NCI-H1417 (cell line): ENCODE results near the gene EGFR.

ENCODE experiments used
- DNase-seq, 3 experiments: peaks; one replicate each; lab custom pipeline; 2025; lab: John Stamatoyannopoulos, UW

Gene EGFR

DNA sequence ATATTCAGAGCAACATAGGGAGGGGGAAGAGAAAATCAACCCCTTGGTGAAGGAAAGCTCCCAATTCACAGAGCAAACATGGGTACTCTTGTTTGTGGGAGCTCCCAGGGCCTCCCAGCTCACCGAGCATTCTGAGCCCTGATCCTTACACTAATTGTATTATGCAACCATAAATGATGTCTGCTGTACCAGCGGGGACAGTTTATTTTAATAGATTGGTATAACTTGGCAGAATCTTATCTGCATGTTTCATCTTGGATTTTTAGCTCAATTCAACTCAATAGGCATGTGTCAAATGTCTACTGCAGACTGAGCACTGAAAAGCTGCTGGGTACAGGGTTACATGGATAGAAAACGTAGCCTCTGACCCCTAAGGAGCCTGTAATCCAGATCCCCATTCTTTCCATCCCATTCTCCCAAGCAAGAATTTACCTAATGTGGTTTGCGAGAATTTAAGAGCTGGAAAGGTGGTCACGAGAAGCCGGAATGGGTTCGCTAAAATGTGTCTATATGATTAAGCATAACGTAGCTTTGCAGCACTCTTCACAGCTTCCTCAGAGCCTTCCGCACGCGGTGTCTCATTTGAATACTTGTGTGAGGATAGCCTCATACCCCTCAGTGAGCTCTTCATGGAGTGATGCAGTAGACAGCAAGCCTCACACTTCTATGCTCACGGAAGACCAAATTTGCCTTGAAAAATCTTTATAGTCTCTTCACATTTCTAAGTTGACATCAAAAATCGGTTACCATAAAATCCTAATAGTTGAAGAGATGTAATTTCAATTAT is 18.3 kb downstream of the EGFR start:
- DNase-seq = no peak

DNA sequence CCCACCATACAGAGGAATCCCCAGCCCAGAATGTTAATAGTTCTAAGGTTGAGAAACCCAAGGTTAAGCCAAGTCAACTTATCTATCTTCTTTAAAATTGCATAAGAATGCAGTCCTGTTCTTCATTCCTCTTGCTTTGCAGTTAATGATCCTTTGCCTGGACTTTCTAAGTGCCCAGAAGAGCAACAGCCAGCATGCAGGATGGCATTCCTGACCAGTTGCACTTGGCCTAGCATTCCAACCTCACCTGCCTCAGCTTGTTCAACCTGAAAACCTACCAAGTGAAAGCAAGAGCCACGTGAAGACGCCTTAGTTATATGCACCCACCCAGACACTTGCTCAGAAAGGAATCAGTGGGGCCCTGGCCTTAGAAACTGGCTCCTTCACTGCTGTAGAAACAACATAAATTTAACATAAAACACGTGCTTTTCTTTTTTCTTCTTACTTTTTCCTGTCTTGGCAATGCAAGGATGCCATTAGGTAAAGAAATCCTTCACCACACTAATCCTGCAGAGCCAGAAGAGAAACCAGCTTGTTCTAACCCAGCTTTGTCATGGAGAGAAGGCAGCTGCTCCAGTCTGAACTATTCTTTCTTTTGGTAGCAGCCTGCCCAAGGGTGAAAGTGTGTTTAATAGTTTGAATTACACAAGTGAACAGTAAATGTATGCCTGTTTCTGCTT is 25.0 kb downstream of the EGFR start:
- DNase-seq = no peak

DNA sequence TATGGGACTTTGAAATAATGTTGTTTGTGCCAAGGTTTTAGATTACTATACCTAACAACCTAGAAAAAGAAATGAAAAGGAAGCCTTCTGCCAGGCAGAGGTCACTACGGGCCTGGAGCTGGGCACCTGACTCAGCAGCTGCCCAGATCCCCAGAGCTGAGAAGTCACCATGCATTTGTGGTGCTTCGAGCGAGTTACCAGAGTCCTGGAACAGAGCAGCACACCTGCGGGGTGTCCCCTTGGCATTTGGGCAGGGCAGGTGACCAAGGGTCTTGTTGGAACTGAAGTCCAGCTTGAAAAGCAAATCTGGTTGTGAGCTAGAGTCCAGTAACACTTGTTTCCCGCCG is 25.5 kb downstream of the EGFR start:
- DNase-seq = no peak

DNA sequence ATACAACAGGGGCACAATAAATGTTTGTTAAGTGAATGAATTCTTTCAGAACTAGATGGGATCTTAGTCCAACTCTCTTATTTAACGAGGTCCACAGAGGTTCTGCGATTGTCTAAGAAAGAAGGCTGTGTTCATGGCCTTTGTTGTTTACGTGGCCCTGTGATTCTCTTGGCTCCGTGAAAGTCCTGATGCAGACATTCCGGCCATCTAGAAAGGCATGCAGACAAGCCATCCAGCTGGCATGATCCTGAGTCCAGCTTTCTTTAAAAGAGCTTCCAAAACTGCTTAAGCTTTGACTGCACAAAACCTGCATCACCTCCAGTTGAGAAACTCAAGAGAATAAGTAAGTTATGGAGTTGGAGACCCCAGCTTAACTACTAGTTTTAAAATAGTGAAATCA is 26.0 kb downstream of the EGFR start:
- no peak for DNase-seq

DNA sequence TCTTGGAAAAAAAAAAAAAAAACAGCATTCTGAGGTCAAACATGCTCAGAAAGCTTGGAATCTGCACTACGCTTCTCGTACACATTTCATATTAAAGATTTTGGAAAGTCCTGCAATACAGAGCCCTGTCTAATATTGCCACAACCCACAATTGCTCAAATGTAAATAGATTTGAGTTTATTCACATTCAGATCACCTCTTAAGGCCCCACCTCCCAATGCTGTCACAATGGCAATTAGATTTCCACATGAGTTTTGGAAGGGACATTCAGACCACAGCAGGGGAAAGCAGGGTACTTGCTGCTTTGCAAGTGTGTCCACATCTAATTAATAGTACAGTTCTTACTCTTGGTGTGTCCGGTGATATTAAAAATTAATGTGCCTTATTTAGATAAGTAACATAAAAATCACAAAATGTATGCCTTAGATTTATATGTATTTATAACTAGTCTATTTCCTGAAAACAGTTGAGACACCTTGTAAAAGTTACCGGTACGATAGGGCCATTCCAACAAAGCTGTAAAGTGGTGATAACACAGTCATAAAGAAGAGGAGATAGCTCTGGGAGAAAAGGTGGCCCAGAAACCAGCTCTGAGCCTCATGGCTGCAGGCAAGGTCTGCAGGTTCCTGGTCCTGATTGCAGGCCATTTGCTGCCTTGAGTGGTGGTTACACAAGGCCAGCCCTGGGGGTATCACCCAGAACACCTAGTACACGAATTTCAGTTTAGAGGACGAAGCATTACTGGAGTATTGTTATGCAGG is 27.9 kb downstream of the EGFR start:
- no peak for DNase-seq

DNA sequence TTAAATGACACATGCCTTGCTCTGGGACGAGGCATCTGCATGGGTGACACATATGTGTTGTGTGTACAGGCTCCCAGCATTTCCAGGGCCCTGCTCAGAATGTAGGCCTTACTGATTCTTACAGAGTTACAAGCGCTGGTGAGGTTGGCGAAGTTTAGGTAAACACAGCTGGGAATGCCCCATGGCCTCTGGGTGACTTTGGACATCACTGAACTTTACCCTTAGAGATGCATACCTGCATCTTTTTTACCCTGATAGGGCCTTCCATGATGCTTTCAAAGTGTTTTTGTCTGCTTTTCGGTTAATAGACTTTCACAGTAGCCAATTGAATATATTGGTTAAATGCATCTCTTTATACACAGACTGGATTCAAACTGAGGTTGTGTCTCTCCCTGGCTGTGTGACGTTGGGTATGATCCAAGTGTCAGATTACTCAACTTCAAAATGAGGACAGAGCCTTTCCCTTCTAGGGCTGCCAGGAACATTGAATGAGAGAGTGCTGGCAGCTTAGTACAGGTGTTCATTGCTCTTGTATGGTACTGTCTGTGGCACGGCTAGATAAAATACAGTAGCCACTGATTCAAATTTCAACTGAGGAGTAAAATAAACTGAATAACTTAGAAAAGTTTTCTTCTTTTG is 29.5 kb downstream of the EGFR start:
- no peak for DNase-seq

DNA sequence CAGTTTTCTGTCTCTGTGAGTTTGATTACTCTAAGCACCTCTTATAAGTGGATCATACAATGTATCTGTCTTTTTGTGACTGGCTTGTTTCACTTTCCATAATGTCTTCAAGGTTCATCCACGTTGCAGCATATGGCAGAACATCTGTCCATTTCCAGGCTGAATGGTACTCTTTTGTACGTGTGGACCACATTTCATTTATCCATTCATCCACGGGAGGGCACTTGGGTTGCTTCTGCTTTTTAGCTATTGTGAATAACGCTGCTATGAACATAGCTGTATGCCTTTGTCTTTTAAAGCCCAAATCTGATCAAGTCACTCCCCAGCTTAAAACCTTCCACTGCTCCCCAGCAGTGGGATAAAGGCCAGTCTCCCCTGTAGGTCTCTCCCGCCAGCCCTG is 31.5 kb downstream of the EGFR start:
- no peak for DNase-seq

DNA sequence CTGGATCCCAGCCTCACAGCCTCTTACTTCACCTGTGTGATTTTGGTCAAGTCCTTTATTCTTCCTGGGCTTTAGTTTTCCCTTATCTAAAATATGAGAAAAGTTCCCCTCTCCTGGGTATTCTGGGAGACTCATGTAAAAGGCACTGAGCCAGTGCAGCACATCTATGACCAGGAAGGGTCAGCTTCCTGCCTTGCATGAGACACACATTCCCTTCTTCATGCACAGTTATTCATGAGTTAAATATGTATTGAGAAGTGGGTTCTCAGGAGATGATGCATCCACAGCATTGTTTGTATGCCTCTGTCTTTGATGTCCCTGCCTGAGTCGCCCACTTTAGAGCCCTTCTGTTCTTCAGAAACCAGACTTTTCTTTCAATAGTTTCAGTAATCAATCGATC is 33.3 kb downstream of the EGFR start:
- no peak for DNase-seq

DNA sequence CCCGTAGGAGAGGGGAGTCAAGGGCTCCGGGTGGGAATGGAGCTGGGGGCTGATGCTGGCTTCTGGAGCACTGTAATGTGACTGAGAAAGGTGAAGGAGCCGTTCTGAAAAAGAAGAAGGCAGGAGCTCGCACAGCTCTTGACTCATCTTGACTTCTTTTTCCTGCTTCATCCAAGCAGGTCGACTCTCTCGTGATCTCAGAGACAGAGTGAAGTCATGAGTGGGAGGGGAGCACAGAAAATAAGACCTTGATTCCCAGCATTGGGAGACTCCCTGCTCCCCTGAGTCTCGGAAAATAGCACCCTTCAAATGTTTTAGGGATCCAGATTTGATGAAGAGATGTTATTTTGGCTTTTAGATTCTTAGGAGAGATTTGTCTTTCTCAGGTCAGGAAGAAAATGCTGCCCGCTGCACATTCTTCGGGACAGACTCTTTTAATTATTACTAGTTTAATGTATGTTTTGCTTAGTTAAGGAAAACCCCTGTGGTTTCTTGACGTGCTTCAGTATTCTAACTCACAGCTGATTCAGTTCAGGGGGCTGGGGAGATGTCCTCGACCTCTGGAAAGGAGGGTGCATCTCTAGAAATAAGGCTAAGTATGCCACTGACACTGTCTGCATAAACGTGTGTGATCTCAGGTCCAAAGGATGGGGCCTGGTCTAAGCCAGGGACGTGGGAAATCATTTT is 34.1 kb downstream of the EGFR start:
- no peak for DNase-seq

DNA sequence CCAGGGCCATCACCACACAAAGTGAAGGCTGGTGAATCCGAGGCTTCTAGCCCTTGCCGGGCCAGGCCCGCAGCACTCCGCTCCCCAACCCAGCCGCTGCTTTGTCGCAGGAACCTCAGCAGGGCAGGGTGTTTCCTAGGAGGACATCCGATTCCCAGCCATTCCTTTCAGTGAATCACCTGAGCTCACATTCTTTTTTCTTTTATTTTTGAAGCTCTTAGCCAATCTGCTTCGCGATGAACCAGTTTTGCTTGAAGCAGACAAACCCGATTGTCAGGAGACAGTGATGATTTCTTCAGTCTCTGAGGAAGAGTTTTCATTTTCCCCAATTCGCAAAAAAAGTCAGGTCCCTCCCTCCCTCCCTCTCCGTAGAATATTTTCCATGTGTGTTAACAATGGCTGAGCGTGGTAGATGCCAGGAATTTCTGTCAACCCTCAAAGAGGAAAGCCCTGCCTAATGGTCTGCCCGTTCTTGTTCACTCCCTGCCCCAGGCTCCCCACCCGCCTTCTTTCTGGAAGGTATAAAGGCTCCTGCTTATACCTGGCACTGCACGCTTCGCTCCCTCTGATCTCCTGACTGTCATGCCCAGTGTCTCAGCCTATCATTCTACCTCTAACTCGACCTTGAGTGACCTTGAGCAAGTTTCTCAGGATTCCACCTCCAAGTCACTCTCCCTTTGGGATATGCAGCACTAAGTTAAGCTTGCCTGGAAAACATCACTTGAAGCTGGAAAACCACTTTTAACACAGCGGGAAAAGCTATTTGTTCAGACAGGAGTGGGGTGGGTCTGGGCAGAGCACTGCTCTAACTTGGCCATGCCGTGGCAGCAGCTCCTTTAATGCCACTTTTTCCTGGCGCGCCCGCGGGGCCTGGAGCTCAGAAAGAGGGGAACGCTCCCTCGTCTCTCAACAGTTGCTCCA is 35.1 kb downstream of the EGFR start:
- DNase-seq = no peak

DNA sequence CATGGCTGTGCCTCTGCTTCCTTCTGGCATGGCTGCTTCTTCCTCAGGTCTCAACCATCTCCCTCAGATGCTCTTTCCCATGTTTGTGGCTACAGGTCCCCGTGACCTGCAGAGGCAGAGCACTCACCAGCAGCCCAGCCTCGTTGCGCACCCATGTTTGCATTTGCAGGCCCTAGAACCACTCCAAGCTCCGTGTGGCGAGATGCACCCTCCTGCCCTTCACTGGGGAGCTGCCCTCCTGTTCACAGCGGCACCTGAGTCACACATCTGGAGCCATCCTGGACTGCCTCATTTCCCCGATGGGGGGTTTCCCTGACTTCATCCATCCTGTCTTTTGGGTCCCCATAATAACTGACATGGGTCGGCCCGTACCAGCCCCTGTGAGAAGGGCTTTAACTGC is 35.9 kb downstream of the EGFR start:
- no peak for DNase-seq

DNA sequence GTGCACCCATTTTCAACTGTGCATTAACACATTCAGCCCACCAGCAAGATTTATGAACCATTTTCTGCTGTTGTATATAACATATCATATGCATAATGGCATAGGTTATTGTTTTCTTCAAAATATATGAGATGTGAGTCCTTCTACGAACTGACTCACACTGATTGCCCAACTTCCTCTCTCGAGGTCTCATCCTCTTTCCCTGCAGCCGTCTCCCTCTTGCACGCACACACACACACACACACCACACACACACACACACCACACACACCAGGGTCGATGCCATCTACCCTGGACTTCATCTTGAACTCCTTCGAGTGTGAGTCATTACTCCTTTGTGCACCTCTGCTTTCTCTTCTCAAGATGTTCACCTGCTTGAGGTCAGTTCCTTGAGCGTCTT is 36.7 kb downstream of the EGFR start:
- DNase-seq = no peak

DNA sequence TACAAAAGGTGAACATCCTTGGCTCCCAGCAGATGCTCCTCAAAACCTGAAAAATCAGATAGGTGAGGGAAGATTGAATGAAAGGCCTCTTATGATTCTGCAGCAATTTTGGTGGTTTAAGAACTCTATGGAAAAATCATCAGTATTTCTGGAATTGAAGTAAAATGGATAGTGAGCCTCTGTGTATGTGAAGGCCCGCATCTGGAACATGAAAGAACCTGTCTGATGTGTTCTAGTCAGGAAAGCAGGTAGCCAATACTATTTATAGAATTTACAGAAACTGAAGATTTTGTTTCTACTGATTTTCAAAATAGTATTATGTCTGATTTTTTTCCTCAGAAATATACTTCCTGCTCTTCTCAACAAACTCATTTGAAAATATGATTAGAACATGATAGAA is 37.3 kb downstream of the EGFR start:
- DNase-seq = no peak

DNA sequence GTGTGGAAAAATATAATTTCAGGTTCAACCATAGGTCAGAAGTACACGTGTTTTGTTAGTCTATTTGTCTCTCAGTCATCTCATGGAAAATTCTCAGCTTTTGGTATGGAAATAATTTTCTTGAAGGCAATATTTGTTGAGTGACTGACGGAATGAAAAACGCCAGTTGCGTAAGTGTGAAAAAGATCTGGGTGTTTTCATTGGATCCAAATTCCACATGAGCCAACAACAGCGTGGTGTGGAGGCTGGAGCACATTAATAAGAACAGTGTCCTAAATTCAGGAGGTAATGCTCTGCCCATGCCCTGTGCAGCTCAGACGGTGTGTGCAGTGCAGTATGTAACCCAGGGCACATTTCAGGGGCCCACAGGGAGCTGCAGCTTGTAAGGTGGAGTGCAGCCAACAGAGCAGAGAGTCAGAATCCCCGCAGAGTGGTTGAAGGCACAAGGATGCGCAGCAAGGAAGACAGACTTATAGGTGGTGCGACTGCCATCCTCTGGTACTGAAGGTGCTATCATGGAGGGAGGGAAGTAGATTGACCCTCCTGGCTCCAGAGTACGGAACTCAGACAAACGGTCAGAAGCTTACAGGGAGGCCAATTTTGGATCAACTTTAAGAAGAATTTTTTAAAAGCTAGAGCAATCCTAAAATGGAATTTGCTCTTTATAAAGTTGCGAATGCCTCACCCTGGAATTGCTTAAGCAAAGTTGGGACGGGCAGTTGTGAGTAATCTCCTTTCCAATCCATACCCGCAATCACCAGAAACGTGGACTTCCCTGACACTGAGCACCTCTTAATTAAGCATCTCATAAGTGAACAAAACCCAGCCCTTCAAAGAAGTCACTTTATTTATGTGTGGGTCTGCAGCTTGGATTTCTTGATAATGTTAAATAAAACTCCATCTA is 38.0 kb downstream of the EGFR start:
- no peak for DNase-seq

DNA sequence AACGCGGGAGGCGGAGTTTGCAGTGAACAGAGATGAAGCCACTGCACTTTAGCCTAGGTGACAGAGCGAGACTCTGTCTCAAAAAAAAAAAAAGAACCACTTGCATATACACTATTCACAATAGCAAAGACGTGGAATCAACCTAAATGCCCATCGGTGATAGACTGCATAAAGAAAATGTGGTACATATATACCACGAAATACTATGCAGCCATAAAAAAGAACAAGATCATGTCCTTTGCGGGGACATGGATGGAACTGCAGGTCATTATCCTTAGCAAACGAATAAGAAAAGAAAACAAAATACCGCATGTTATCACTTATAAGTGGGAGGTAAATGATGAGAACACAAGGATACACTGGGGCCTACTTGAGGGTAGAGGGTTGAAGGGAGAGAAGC is 39.5 kb downstream of the EGFR start:
- DNase-seq = no peak

DNA sequence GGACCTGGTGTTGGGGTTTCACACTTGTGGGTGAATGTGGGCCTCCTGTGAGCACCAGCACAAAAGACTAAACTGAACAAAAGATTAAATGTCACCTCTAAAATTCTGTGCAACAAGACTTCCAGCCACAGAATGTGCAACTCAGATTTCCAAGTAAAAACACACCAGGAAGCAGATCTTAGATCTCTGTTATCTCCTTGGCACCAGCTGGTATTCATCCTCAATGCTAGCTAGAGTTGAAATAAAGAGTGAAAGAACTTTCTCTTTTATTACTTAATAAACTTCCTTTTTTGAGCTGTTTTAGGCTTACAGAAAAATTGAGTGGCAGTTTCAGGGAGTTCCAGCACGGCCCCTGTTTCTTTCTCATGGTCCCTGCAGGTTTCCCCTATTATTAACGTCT is 40.2 kb downstream of the EGFR start:
- no peak for DNase-seq

DNA sequence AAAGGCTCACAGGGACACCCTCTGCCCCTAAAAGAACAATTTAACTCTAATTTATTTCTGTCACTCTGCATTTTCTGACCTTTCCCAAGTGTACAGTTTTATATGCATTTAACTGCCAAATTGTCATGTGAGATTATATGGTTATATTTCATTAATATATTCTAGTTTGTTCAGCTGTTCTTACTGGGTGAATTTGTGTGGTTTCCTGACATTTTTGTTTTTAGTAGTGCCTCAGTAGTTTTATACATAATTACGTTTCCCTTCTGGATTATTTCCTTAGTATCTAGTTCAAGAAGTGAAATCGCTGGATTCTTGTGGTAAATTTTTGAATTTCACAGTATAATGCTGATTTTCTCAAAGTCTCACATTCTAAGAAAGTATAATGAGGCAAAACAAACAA is 41.3 kb downstream of the EGFR start:
- no peak for DNase-seq

DNA sequence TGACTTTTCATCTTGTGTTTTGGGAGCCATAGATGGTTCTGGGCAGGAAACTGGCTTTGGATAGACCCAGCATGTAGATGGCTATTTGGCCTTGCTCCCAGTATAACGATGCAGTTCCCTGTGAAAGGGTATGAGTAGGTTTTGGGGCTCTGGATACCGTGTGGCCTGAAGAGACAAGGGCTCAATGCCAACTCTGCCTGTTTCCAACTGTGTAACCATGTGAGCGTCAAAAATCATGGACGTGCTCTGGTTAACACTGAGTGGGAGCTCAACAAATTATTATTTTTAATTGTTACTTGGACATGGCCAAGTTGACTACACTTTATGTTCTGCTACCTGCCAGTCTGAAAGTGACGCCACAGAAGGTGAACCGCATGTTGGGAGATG is 41.8 kb downstream of the EGFR start:
- DNase-seq = no peak

DNA sequence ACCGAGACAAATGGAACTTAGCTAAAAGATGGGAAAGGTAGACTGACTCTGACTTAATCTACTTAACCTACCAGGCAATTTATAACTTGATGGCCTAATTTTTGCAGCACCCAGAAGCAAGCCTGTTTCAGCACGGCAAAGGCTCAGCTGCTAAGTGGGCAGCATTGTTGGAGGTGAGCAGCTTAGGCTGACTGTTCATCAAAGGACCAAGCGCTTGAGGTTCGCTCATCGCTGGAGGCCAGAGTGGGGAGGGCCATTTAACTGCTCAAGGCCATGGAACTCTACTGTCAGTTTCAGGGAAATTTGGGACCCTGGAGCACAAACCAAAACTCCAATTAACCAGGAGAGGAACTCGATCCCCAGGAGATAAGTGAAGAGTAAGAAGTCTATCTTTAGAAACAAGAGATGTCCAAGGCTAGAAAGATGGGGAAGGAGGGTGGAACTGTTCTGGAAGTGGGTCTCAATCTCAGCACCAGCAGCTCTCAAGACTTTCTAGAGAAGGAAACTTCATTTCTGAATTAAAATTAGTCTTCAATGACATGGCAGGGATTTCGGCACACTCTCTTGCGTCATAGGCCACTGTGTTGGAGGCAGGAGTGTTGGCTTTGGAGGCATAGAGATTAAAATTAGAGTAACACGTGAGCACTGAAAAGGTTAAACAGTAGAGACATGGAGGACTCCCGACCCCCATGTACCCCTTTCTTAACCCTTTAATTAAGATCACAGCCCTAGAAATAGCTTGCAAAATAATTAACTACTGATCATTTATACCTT is 43.1 kb downstream of the EGFR start:
- DNase-seq = no peak
